Gastroesophageal sphincter (tissue), 3 donors: Measurements from ENCODE around the gene DDX19B.

Source experiments
- POLR2A ChIP-seq, 2 donors: fragments of 450-650 bp; IDR thresholded peaks; one replicate each; pipeline ENCODE4 v1.6.1; 2017; ENCODE audit warnings: antibody characterized with exemption in 2 of 2, mild to moderate bottlenecking in 2 of 2, moderate library complexity in 1 of 2
- TF ChIP-seq, protein P1 (sequence below), 4 experiments: fragments of 200-600 bp in 2 of 4; fragments of 450-650 bp in 2 of 4; sonication (generic) in 1 of 4; IDR thresholded peaks; one replicate each; pipeline ENCODE4 v1.5.1; 2017 to 2019; ENCODE audit warnings: antibody characterized with exemption in 4 of 4, mild to moderate bottlenecking in 2 of 4, moderate library complexity in 2 of 4

DNA sequence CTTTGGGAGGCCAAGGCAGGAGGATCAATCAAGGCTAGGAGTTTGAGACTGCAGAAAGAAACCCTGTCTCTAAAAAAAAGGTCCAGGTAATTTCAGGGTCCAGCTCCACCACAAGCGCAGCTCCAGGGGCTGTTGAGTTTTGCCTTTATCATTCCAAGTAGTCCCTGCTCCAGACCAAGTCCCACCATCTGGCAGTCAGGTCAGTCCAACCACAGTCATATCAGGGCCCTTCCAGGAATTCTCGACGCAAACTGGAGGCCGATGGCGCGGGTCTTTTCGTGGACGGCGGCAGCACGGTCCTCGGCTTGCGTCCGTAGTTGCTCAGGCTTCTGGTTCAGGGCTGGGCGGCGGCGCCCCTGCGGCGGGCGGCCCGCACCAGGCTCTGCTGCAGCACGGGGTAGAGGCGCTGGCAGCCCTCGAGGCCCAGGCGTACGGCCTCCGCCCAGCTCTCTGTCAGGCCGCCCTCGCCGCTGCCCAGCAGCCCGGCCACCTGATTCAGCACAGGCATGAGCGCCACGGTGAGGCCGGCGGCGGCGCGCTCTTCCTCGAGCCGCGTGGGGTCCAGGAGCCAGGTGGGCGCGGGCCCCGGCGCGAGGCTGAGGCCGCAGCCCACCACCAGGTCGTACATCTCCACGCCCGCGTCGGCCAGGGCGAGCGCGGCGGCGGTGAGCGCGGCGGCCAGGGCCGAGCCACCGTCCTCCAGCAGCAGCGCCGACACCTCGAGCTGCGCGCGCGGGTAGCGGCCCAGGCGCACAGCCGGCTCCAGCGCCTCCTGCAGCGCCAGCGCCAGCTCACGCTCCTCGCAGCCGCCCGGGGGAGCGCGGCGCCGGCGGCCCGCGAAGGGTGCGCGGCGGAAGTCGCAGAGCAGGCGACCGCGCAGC is 48.0 kb upstream of the DDX19B start:
- TF ChIP-seq, protein P1, sequence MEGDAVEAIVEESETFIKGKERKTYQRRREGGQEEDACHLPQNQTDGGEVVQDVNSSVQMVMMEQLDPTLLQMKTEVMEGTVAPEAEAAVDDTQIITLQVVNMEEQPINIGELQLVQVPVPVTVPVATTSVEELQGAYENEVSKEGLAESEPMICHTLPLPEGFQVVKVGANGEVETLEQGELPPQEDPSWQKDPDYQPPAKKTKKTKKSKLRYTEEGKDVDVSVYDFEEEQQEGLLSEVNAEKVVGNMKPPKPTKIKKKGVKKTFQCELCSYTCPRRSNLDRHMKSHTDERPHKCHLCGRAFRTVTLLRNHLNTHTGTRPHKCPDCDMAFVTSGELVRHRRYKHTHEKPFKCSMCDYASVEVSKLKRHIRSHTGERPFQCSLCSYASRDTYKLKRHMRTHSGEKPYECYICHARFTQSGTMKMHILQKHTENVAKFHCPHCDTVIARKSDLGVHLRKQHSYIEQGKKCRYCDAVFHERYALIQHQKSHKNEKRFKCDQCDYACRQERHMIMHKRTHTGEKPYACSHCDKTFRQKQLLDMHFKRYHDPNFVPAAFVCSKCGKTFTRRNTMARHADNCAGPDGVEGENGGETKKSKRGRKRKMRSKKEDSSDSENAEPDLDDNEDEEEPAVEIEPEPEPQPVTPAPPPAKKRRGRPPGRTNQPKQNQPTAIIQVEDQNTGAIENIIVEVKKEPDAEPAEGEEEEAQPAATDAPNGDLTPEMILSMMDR (IDR thresholded peaks at IDR 0.05): peak in 1 of 4 experiments; percentile 32
- no peak for TF ChIP-seq POLR2A (IDR thresholded peaks at IDR 0.05)
